GM18873 (cell line): ENCODE data around the gene TMEM63B.
"Not testable (repeated sequence)": the region's sequence is repeated elsewhere in the genome, so short reads cannot be mapped to it uniquely, and the experiment has no call there.

Experiments
- ATAC-seq: cut with Tn5 transposase; IDR thresholded peaks from one replicate; pipeline ENCODE4 v1.9.1; 2021; ENCODE audit warnings: mild to moderate bottlenecking, moderate library complexity, moderate number of reproducible peaks; ENCODE audit not compliant: unreplicated experiment, low FRiP score

Gene TMEM63B

GRCh38 chr6:44127186-44128019, at the start of gene TMEM63B, which contains the start of gene MRPL14:
Gene TMEM63B, plus strand, starts transcription at chr6:44127554. Its CDS starts 7,031 bp downstream, at chr6:44134585.
Gene MRPL14, minus strand, starts transcription at chr6:44127452. Its CDS starts 10,841 bp downstream, at chr6:44116611.
- ATAC-seq: peak; percentile 47

GRCh38 chr6:44078219-44078826, 49.0 kb upstream of the TMEM63B start:
- ATAC-seq: no peak

GRCh38 chr6:44078827-44079671, 48.3 kb upstream of the TMEM63B start:
- ATAC-seq: no peak

- no peak for ATAC-seq
These were observed 47.7 kb upstream of the TMEM63B start for GRCh38 chr6:44079672-44080071.

GRCh38 chr6:44080561-44081521, 46.5 kb upstream of the TMEM63B start:
- ATAC-seq: no peak

- ATAC-seq: no peak
These were observed 45.6 kb upstream of the TMEM63B start for GRCh38 chr6:44081753-44082152.

- no peak for ATAC-seq
These were observed 44.5 kb upstream of the TMEM63B start for GRCh38 chr6:44082872-44083321.

GRCh38 chr6:44084231-44085014, 42.9 kb upstream of the TMEM63B start:
- no peak for ATAC-seq

GRCh38 chr6:44085219-44085618, 42.1 kb upstream of the TMEM63B start:
- no peak for ATAC-seq

- ATAC-seq: no peak
These were observed 40.3 kb upstream of the TMEM63B start for GRCh38 chr6:44086931-44087574.

- ATAC-seq: no peak
These were observed 39.7 kb upstream of the TMEM63B start for GRCh38 chr6:44087623-44088022.

- ATAC-seq: no peak
These were observed 38.3 kb upstream of the TMEM63B start for GRCh38 chr6:44088827-44089590.

GRCh38 chr6:44090465-44090864, 36.9 kb upstream of the TMEM63B start:
- no peak for ATAC-seq

- ATAC-seq: not testable (repeated sequence)
These were observed 36.0 kb upstream of the TMEM63B start for GRCh38 chr6:44091356-44091755.

GRCh38 chr6:44091981-44092884, 35.1 kb upstream of the TMEM63B start:
- no peak for ATAC-seq

GRCh38 chr6:44093066-44093465, 34.3 kb upstream of the TMEM63B start:
- no peak for ATAC-seq
